Measurements from ENCODE around the gene RAB27B. TPM values are rescaled to one million over a fixed set of nuclear protein-coding genes. Genes with fewer than 3 reads are reported as not detected.

RAB27B gene
- polyA plus RNA-seq, 4 donors, result 2.0 to 7.5 (median 3.9) TPM

GRCh38 chr18:54878159-54878622 lies 49.9 kb downstream of the RAB27B start:
- DNase-seq, result no peak
- Histone ChIP-seq H3K27ac (ENCODE audit: low read depth in 1 of 3, low read length in 2 of 3) (no peak overlapping the region), H3K36me3 (ENCODE audit: control insufficient read depth in 3 of 3, insufficient read depth in 2 of 3, low read depth in 1 of 3, low read length in 3 of 3) (no peaks in the 10 kb centered on the region), H3K9me3 (ENCODE audit: control insufficient read depth in 2 of 2, insufficient read depth in 1 of 2, low read depth in 1 of 2, low read length in 1 of 2) (no peaks in the 10 kb centered on the region), H3K4me3 (ENCODE audit: low read depth in 1 of 3, low read length in 3 of 3) (no peak overlapping the region), H3K4me1 (ENCODE audit: control insufficient read depth in 3 of 3, insufficient read depth in 2 of 3, low read depth in 1 of 3, low read length in 2 of 3) (peaks cover 0 to 27% (median under 1%) of the 10 kb centered on the region in 3 donors), H3K27me3 (ENCODE audit: control insufficient read depth in 3 of 3, insufficient read depth in 3 of 3, low read length in 3 of 3) (no peaks in the 10 kb centered on the region)
- no peak for FAIRE-seq
- 74 to 83% (median 80%) methylated on average over 2 of the region's 2 CpGs for WGBS, 3 donors

GRCh38 chr18:54878659-54879358 lies 50.5 kb downstream of the RAB27B start:
- Histone ChIP-seq H3K27ac (ENCODE audit: low read depth in 1 of 3, low read length in 2 of 3) (no peak overlapping the region), H3K27me3 (ENCODE audit: control insufficient read depth in 3 of 3, insufficient read depth in 3 of 3, low read length in 3 of 3) (no peaks in the 10 kb centered on the region), H3K4me3 (ENCODE audit: low read depth in 1 of 3, low read length in 3 of 3) (no peak overlapping the region), H3K36me3 (ENCODE audit: control insufficient read depth in 3 of 3, insufficient read depth in 2 of 3, low read depth in 1 of 3, low read length in 3 of 3) (no peaks in the 10 kb centered on the region), H3K9me3 (ENCODE audit: control insufficient read depth in 2 of 2, insufficient read depth in 1 of 2, low read depth in 1 of 2, low read length in 1 of 2) (no peaks in the 10 kb centered on the region), H3K4me1 (ENCODE audit: control insufficient read depth in 3 of 3, insufficient read depth in 2 of 3, low read depth in 1 of 3, low read length in 2 of 3) (peaks cover 0 to 24% (median 0%) of the 10 kb centered on the region in 3 donors)
- 50 to 61% (median 56%) methylated on average over 3 of the region's 3 CpGs for WGBS, 3 donors
- no peak for FAIRE-seq
- DNase-seq, result no peak

GRCh38 chr18:54879691-54880090 lies 51.4 kb downstream of the RAB27B start:
- Histone ChIP-seq H3K4me1 (ENCODE audit: control insufficient read depth in 3 of 3, insufficient read depth in 2 of 3, low read depth in 1 of 3, low read length in 2 of 3) (peaks cover 0 to 21% (median 0%) of the 10 kb centered on the region in 3 donors), H3K27me3 (ENCODE audit: control insufficient read depth in 3 of 3, insufficient read depth in 3 of 3, low read length in 3 of 3) (no peaks in the 10 kb centered on the region), H3K27ac (ENCODE audit: low read depth in 1 of 3, low read length in 2 of 3) (no peak overlapping the region), H3K4me3 (ENCODE audit: low read depth in 1 of 3, low read length in 3 of 3) (no peak overlapping the region), H3K9me3 (ENCODE audit: control insufficient read depth in 2 of 2, insufficient read depth in 1 of 2, low read depth in 1 of 2, low read length in 1 of 2) (no peaks in the 10 kb centered on the region), H3K36me3 (ENCODE audit: control insufficient read depth in 3 of 3, insufficient read depth in 2 of 3, low read depth in 1 of 3, low read length in 3 of 3) (no peaks in the 10 kb centered on the region)
- FAIRE-seq (no peak), DNase-seq (peak in 1 of 2 donors; percentile 23)
- WGBS, 3 donors, result 54 to 77% (median 68%) methylated on average over 4 of the region's 4 CpGs

- DNase-seq (peak; percentile 49 to 61), FAIRE-seq (no peak)
- H3K4me3 ChIP-seq (ENCODE audit: low read depth in 1 of 3, low read length in 3 of 3), result no peak overlapping the region
- H3K9me3 ChIP-seq (ENCODE audit: control insufficient read depth in 2 of 2, insufficient read depth in 1 of 2, low read depth in 1 of 2, low read length in 1 of 2), result no peaks in the 10 kb centered on the region
- H3K4me1 ChIP-seq (ENCODE audit: control insufficient read depth in 3 of 3, insufficient read depth in 2 of 3, low read depth in 1 of 3, low read length in 2 of 3), result peaks cover 0 to 21% (median 0%) of the 10 kb centered on the region in 3 donors
- H3K27me3 ChIP-seq (ENCODE audit: control insufficient read depth in 3 of 3, insufficient read depth in 3 of 3, low read length in 3 of 3), result no peaks in the 10 kb centered on the region
- H3K36me3 ChIP-seq (ENCODE audit: control insufficient read depth in 3 of 3, insufficient read depth in 2 of 3, low read depth in 1 of 3, low read length in 3 of 3), result no peaks in the 10 kb centered on the region
- 66 to 77% (median 74%) methylated on average over 5 of the region's 5 CpGs for WGBS, 3 donors
- H3K27ac ChIP-seq (ENCODE audit: low read depth in 1 of 3, low read length in 2 of 3), result no peak overlapping the region
These were observed 52.3 kb downstream of the RAB27B start for GRCh38 chr18:54880395-54881105.

GRCh38 chr18:54881229-54881768 lies 53.0 kb downstream of the RAB27B start:
- Histone ChIP-seq H3K27ac (ENCODE audit: low read depth in 1 of 3, low read length in 2 of 3) (peak overlapping the region in 1 of 3 donors; percentile 5), H3K27me3 (ENCODE audit: control insufficient read depth in 3 of 3, insufficient read depth in 3 of 3, low read length in 3 of 3) (no peaks in the 10 kb centered on the region), H3K4me3 (ENCODE audit: low read depth in 1 of 3, low read length in 3 of 3) (no peak overlapping the region), H3K36me3 (ENCODE audit: control insufficient read depth in 3 of 3, insufficient read depth in 2 of 3, low read depth in 1 of 3, low read length in 3 of 3) (peaks cover 0 to 4% (median 0%) of the 10 kb centered on the region in 3 donors), H3K4me1 (ENCODE audit: control insufficient read depth in 3 of 3, insufficient read depth in 2 of 3, low read depth in 1 of 3, low read length in 2 of 3) (peaks cover 0 to 21% (median 0%) of the 10 kb centered on the region in 3 donors), H3K9me3 (ENCODE audit: control insufficient read depth in 2 of 2, insufficient read depth in 1 of 2, low read depth in 1 of 2, low read length in 1 of 2) (no peaks in the 10 kb centered on the region)
- no peak for DNase-seq
- FAIRE-seq, result no peak
- 87 to 90% (median 90%) methylated on average over 6 of the region's 6 CpGs for WGBS, 3 donors

- H3K36me3 ChIP-seq (ENCODE audit: control insufficient read depth in 3 of 3, insufficient read depth in 2 of 3, low read depth in 1 of 3, low read length in 3 of 3), result peaks cover 0 to 4% (median 0%) of the 10 kb centered on the region in 3 donors
- peaks cover 0 to 21% (median 0%) of the 10 kb centered on the region in 3 donors for H3K4me1 ChIP-seq (ENCODE audit: control insufficient read depth in 3 of 3, insufficient read depth in 2 of 3, low read depth in 1 of 3, low read length in 2 of 3)
- H3K9me3 ChIP-seq (ENCODE audit: control insufficient read depth in 2 of 2, insufficient read depth in 1 of 2, low read depth in 1 of 2, low read length in 1 of 2), result no peaks in the 10 kb centered on the region
- 79 to 90% (median 89%) methylated on average over 4 of the region's 4 CpGs for WGBS, 3 donors
- FAIRE-seq (no peak), DNase-seq (no peak)
- no peak overlapping the region for H3K27ac ChIP-seq (ENCODE audit: low read depth in 1 of 3, low read length in 2 of 3)
- no peak overlapping the region for H3K4me3 ChIP-seq (ENCODE audit: low read depth in 1 of 3, low read length in 3 of 3)
- H3K27me3 ChIP-seq (ENCODE audit: control insufficient read depth in 3 of 3, insufficient read depth in 3 of 3, low read length in 3 of 3), result no peaks in the 10 kb centered on the region
These were observed 54.0 kb downstream of the RAB27B start for GRCh38 chr18:54882318-54882717.

GRCh38 chr18:54883816-54884604 lies 55.7 kb downstream of the RAB27B start:
- Histone ChIP-seq H3K4me1 (ENCODE audit: control insufficient read depth in 3 of 3, insufficient read depth in 2 of 3, low read depth in 1 of 3, low read length in 2 of 3) (peaks cover 0 to 21% (median 0%) of the 10 kb centered on the region in 3 donors), H3K27me3 (ENCODE audit: control insufficient read depth in 3 of 3, insufficient read depth in 3 of 3, low read length in 3 of 3) (no peaks in the 10 kb centered on the region), H3K9me3 (ENCODE audit: control insufficient read depth in 2 of 2, insufficient read depth in 1 of 2, low read depth in 1 of 2, low read length in 1 of 2) (no peaks in the 10 kb centered on the region), H3K36me3 (ENCODE audit: control insufficient read depth in 3 of 3, insufficient read depth in 2 of 3, low read depth in 1 of 3, low read length in 3 of 3) (peaks cover 0 to 4% (median 0%) of the 10 kb centered on the region in 3 donors), H3K27ac (ENCODE audit: low read depth in 1 of 3, low read length in 2 of 3) (no peak overlapping the region), H3K4me3 (ENCODE audit: low read depth in 1 of 3, low read length in 3 of 3) (no peak overlapping the region)
- FAIRE-seq (no peak), DNase-seq (no peak)
- WGBS, 3 donors, result 85 to 87% (median 86%) methylated on average over 6 of the region's 6 CpGs

GRCh38 chr18:54888378-54888777 lies 60.1 kb downstream of the RAB27B start:
- Histone ChIP-seq H3K9me3 (ENCODE audit: control insufficient read depth in 2 of 2, insufficient read depth in 1 of 2, low read depth in 1 of 2, low read length in 1 of 2) (no peaks in the 10 kb centered on the region), H3K4me1 (ENCODE audit: control insufficient read depth in 3 of 3, insufficient read depth in 2 of 3, low read depth in 1 of 3, low read length in 2 of 3) (no peaks in the 10 kb centered on the region), H3K4me3 (ENCODE audit: low read depth in 1 of 3, low read length in 3 of 3) (no peak overlapping the region), H3K27ac (ENCODE audit: low read depth in 1 of 3, low read length in 2 of 3) (no peak overlapping the region), H3K27me3 (ENCODE audit: control insufficient read depth in 3 of 3, insufficient read depth in 3 of 3, low read length in 3 of 3) (no peaks in the 10 kb centered on the region), H3K36me3 (ENCODE audit: control insufficient read depth in 3 of 3, insufficient read depth in 2 of 3, low read depth in 1 of 3, low read length in 3 of 3) (peaks cover 0 to 4% (median 0%) of the 10 kb centered on the region in 3 donors)
- DNase-seq (no peak), FAIRE-seq (no peak)
- WGBS, 3 donors, result 84 to 92% (median 88%) methylated on average over 2 of the region's 2 CpGs

Data from small intestine (tissue), 7 donors.